PC-3 (cell line): ENCODE results near the gene CREG2. TPM values are rescaled to one million over a fixed set of nuclear protein-coding genes. Genes with fewer than 3 reads are reported as not detected.

Experiments
- ATAC-seq: fragments of 200-7000 bp; cut with Tn5 transposase; 2 replicates; pipeline ENCODE4 v1.9.1; 2020; ENCODE audit warnings: mild to moderate bottlenecking, moderate library complexity
- BruUV-seq: library from RNA; stranded (reverse); fragments of 400-500 nt; replicated peaks from 2 replicates; lab custom pipeline; 2021; lab: Mats Ljungman, UMichigan
- CTCF ChIA-PET: fragments of 300-600 bp; sonication (Branson Sonifier 250); formaldehyde crosslinking; loops from one replicate; lab custom pipeline; 2022; ENCODE audit warnings: antibody characterized with exemption; lab: Charles Lee
- POLR2A ChIA-PET: fragments of 300-600 bp; sonication (Branson Sonifier 250); formaldehyde crosslinking; loops from one replicate; lab custom pipeline; 2022; ENCODE audit warnings: antibody characterized with exemption; ENCODE audit not compliant: unreplicated experiment; lab: Charles Lee
- DNase-seq: peaks from one replicate; pipeline ENCODE4 v3.0.0-alpha.2; 2015
- H2AFZ ChIP-seq: fragments of 300-600 bp; sonication (generic); 2 replicates; pipeline ENCODE4 v1.6.0; 2016; ENCODE audit warnings: antibody characterized with exemption, low read length
- H3F3A ChIP-seq: fragments of 300-600 bp; sonication (generic); one replicate; pipeline ENCODE4 v1.6.0; 2017; ENCODE audit warnings: antibody characterized with exemption, low read length, control low read depth, mild to moderate bottlenecking; ENCODE audit not compliant: unreplicated experiment
- H3K27ac ChIP-seq: fragments of 300-600 bp; sonication (generic); 2 replicates; pipeline ENCODE4 v1.5.1; 2016; ENCODE audit warnings: mild to moderate bottlenecking, low read length
- H3K27me3 ChIP-seq: fragments of 300-600 bp; sonication (generic); 2 replicates; pipeline ENCODE4 v1.6.1; 2016; ENCODE audit warnings: low read length, mixed read lengths
- H3K36me3 ChIP-seq: fragments of 300-600 bp; sonication (generic); 2 replicates; pipeline ENCODE4 v1.6.1; 2016; ENCODE audit warnings: low read depth, mixed run types, low read length, mixed read lengths
- H3K4me1 ChIP-seq: fragments of 300-600 bp; sonication (generic); 2 replicates; pipeline ENCODE4 v1.5.1; 2016; ENCODE audit warnings: low read length; ENCODE audit not compliant: insufficient read depth
- H3K4me2 ChIP-seq: fragments of 300-600 bp; sonication (generic); 2 replicates; pipeline ENCODE4 v1.6.0; 2016; ENCODE audit warnings: low read length
- H3K4me3 ChIP-seq: fragments of 300-600 bp; sonication (generic); 2 replicates; pipeline ENCODE4 v1.5.1; 2016; ENCODE audit warnings: mild to moderate bottlenecking, low read length, mixed read lengths
- H3K79me2 ChIP-seq: fragments of 300-600 bp; sonication (generic); 2 replicates; pipeline ENCODE4 v1.6.1; 2017; ENCODE audit warnings: low read length, mixed read lengths
- H3K9ac ChIP-seq: fragments of 300-600 bp; sonication (generic); 2 replicates; pipeline ENCODE4 v1.6.0; 2016; ENCODE audit warnings: mild to moderate bottlenecking, low read length
- H3K9me2 ChIP-seq: fragments of 300-600 bp; sonication (generic); replicated peaks from 2 replicates; pipeline ENCODE4 v1.6.1; 2016; ENCODE audit warnings: mixed run types, low read length, mixed read lengths
- H3K9me3 ChIP-seq: fragments of 300-600 bp; sonication (generic); 2 replicates; pipeline ENCODE4 v1.6.1; 2016; ENCODE audit warnings: low read length, mixed read lengths
- H4K20me1 ChIP-seq: fragments of 300-600 bp; sonication (generic); 2 replicates; pipeline ENCODE4 v1.6.1; 2016; ENCODE audit warnings: low read length, mixed read lengths
- EZH2 ChIP-seq: fragments of 300-600 bp; sonication (generic); IDR thresholded peaks from one replicate; pipeline ENCODE4 v1.6.1; 2017; ENCODE audit warnings: antibody characterized with exemption, mild to moderate bottlenecking, low read length; ENCODE audit not compliant: unreplicated experiment
- EZH2phosphoT487 ChIP-seq: fragments of 300-600 bp; sonication (generic); IDR thresholded peaks from 2 replicates; pipeline ENCODE4 v1.6.1; 2018; ENCODE audit warnings: mild to moderate bottlenecking, antibody characterized with exemption, low read length, borderline replicate concordance
- intact Hi-C: fragments of 100-400 bp; cut with micrococcal nuclease; formaldehyde crosslinking; loops from 2 replicates; pipeline ENCODE4 v1.9.0; 2023
- total RNA-seq: library from RNA; depleted of rRNA; stranded (reverse); fragments of >200 nt; gene quantifications from 2 replicates; pipeline ENCODE4 v1.2.3, GENCODE V29; 2014
- TF ChIP-seq, protein P1 (sequence below): fragments of 300-600 bp; sonication (generic); conservative IDR thresholded peaks from 2 replicates; pipeline ENCODE4 v1.5.1; 2017; ENCODE audit warnings: antibody characterized with exemption, low read depth, mild to moderate bottlenecking, low read length

The CREG2 gene
- total RNA-seq, 1 experiment from 2014 or later, result 40.0 TPM

DNA sequence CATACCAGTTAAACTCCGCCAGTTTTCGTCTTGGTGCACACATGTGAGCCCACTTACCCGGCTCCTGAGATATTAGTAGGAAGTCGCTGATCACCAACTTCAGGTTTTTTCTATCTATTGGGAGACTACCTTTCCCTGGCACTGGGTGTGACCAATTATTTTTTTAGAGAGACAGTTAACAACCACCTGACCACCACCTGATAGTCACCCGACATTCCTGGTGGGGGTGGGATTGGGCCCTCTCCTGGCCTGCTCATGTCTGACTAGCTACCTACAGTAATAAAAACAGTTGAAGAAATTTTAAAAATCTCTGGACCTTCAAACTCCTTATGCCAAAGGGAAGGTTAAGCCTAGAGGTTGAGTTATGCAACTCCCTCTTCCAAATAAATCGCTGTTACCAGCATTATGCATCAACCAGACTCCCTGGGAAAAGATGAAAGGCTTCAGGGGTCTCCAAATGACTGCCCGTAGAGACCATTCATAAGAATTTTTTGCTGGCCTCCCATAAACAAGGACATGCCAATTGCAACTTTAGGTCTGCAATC is 27.8 kb downstream of the CREG2 start:
- intact Hi-C loops, result no loop called here
- CTCF ChIA-PET, result no interaction called here

DNA sequence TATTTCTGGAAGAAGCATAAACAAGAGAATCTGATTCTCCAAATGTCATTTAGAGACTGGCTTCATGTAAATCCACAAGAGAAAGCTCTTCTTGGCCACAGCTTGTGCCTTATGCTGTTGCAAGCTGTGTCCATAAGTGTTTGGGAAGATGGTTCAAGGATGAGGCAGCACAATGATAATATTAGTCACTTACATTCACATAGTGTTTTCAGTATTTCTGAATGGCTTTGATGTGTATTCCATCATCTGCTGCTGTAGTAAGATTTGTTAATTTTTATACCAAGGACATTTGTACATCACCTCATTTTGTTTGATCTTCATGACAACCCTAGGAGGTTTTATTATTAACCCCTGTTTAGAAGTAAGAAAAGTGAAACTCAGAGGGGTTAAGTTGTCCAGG is 29.9 kb downstream of the CREG2 start:
- H3K4me2 ChIP-seq, result no peak overlapping the region
- ChIA-PET CTCF (no interaction called here), POLR2A (no interaction called here)
- peak overlapping the region; percentile 94 for H3K27ac ChIP-seq
- BruUV-seq, result no TSS peak
- no peak overlapping the region for H3K9ac ChIP-seq
- H3K36me3 ChIP-seq, result no peaks in the 10 kb centered on the region
- H3K27me3 ChIP-seq, result no peaks in the 10 kb centered on the region
- no peaks in the 10 kb centered on the region for H4K20me1 ChIP-seq
- TF ChIP-seq EZH2 (no peak), EZH2phosphoT487 (no peak)
- TF ChIP-seq, protein P1, sequence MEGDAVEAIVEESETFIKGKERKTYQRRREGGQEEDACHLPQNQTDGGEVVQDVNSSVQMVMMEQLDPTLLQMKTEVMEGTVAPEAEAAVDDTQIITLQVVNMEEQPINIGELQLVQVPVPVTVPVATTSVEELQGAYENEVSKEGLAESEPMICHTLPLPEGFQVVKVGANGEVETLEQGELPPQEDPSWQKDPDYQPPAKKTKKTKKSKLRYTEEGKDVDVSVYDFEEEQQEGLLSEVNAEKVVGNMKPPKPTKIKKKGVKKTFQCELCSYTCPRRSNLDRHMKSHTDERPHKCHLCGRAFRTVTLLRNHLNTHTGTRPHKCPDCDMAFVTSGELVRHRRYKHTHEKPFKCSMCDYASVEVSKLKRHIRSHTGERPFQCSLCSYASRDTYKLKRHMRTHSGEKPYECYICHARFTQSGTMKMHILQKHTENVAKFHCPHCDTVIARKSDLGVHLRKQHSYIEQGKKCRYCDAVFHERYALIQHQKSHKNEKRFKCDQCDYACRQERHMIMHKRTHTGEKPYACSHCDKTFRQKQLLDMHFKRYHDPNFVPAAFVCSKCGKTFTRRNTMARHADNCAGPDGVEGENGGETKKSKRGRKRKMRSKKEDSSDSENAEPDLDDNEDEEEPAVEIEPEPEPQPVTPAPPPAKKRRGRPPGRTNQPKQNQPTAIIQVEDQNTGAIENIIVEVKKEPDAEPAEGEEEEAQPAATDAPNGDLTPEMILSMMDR, result no peak
- H3K4me1 ChIP-seq, result peaks cover 62% of the 10 kb centered on the region
- intact Hi-C loops, result no loop called here
- no peak overlapping the region for H2AFZ ChIP-seq
- ATAC-seq (no peak), DNase-seq (no peak)
- H3K79me2 ChIP-seq, result no peaks in the 10 kb centered on the region
- H3K9me3 ChIP-seq, result no peaks in the 10 kb centered on the region
- H3K4me3 ChIP-seq, result no peak overlapping the region
- H3K9me2 ChIP-seq, result no peaks in the 10 kb centered on the region
- no peaks in the 10 kb centered on the region for H3F3A ChIP-seq

More for the DNA sequence above, 27.8 kb downstream of the CREG2 start:
- no peaks in the 10 kb centered on the region for H3K9me3 ChIP-seq
- no peaks in the 10 kb centered on the region for H3K79me2 ChIP-seq
- peak overlapping the region; percentile 61 for H3K9ac ChIP-seq
- peak overlapping the region; percentile 88 for H3K27ac ChIP-seq
- TF ChIP-seq EZH2 (no peak), EZH2phosphoT487 (no peak)
- TF ChIP-seq, protein P1, result no peak
- ATAC-seq, result no peak
- DNase-seq, result no peak
- peaks cover 61% of the 10 kb centered on the region for H3K4me1 ChIP-seq
- no peak overlapping the region for H2AFZ ChIP-seq
- no peaks in the 10 kb centered on the region for H3K9me2 ChIP-seq
- no peaks in the 10 kb centered on the region for H3F3A ChIP-seq
- H3K27me3 ChIP-seq, result no peaks in the 10 kb centered on the region
- no peaks in the 10 kb centered on the region for H4K20me1 ChIP-seq
- H3K4me3 ChIP-seq, result no peak overlapping the region
- BruUV-seq, result no TSS peak
- H3K4me2 ChIP-seq, result peak overlapping the region; percentile 49
- no peaks in the 10 kb centered on the region for H3K36me3 ChIP-seq
- POLR2A ChIA-PET, result no interaction called here

DNA sequence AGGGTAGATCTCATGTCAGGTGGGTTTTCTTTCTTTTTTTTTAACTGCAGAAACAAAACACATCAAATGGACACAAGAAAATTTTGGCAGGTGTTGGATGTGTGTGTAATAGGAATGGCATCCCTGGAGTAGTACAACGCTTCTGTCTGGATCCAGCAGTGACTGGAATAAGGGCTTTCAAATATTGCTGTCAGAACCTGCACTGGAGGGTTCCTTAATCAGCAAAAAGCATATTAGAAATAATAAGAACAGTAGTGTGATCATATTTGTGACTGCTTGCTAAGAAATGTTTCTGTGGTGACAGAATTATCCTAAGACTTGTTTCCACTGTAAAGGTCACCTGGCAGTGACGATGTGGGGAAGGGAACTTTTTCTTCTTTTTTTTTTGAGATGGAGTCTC is 30.8 kb downstream of the CREG2 start:
- Histone ChIP-seq H3K27me3 (no peaks in the 10 kb centered on the region), H3K36me3 (no peaks in the 10 kb centered on the region), H3K9me2 (no peaks in the 10 kb centered on the region), H3K9me3 (no peaks in the 10 kb centered on the region), H3K27ac (peak overlapping the region; percentile 94), H3F3A (no peaks in the 10 kb centered on the region), H3K9ac (peak overlapping the region; percentile 73), H3K4me3 (no peak overlapping the region), H3K4me2 (peak overlapping the region; percentile 56), H2AFZ (no peak overlapping the region), H3K4me1 (peaks cover 57% of the 10 kb centered on the region), H3K79me2 (no peaks in the 10 kb centered on the region), H4K20me1 (no peaks in the 10 kb centered on the region)
- no TSS peak for BruUV-seq
- CTCF ChIA-PET, result no interaction called here
- DNase-seq (peak; percentile 82), ATAC-seq (peak; percentile 50)
- intact Hi-C loops, result no loop called here
- POLR2A ChIA-PET, result no interaction called here
- TF ChIP-seq EZH2 (no peak), EZH2phosphoT487 (no peak)
- TF ChIP-seq, protein P1, result no peak
